NT2/D1 (cell line): ENCODE measurements around the gene ELOVL3.

Experiments used
- SUZ12 ChIP-seq: IDR thresholded peaks from 2 replicates; pipeline ENCODE4 v1.6.1; 2011; ENCODE audit not compliant: insufficient read length, insufficient read depth; ENCODE audit errors: extremely low read depth
- YY1 ChIP-seq: IDR thresholded peaks from 2 replicates; pipeline ENCODE4 v1.6.1; 2011; ENCODE audit not compliant: insufficient read length, insufficient read depth
- ZNF274 ChIP-seq: IDR thresholded peaks from 2 replicates; pipeline ENCODE4 v1.6.1; 2011; ENCODE audit warnings: mild to moderate bottlenecking, low read depth, low read length

- TF ChIP-seq YY1, result no peak
- TF ChIP-seq ZNF274, result no peak
- no peak for TF ChIP-seq SUZ12
These were observed 23.7 kb upstream of the ELOVL3 start for GRCh38 chr10:102202386-102202785.
